HG03135 (cell line): ENCODE results near the gene MED13L.
"Not testable (repeated sequence)": the region's sequence is repeated elsewhere in the genome, so short reads cannot be mapped to it uniquely, and the experiment has no call there.

Experiments
- ATAC-seq: cut with Tn5 transposase; IDR thresholded peaks from one replicate; pipeline ENCODE4 v1.9.1; 2021; ENCODE audit warnings: mild to moderate bottlenecking, moderate library complexity; ENCODE audit not compliant: unreplicated experiment

Gene MED13L

DNA sequence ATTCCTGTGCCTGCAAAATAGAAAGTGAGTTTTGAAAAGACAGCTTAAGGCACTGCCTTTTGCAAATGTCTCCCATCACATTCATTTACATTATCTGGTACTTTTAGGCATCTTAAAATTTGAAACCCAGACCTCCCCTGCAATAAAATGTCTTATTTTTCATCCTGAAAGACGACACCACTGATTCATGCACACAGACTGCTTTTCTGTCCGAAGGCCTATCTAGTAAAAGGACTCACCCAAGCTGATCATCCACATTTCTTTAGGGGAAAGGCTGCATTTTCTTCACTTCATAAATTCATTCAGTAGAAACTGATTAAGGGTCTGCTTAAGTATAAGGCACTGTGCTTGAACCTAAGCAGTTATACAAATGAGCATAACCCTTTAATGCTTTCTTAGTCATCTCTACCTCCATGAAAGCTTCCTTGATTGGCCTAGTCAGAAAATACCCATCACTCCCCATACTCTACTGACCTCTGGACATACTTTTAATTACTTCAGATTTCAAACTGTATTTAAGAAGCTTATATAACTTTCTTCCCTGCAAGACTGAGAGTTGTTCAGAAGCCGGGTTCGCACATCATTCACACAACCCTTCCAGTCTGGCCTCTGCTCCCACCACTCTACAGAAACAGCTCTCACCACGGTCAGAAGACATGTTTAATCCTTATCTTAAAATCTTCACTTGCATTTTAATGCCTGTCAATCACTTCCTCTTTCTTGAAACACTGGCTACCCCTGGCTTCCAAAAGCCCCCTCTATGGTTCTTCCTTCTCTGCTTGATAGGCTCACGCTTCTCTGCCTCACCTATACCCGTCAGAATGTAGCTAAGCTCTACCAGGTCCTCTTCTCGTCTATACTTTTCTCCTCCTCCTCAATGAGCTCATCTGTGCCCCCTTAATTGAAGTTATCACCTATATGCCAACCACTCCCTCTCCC lies 288.6 kb downstream of the MED13L start:
- no peak for ATAC-seq

DNA sequence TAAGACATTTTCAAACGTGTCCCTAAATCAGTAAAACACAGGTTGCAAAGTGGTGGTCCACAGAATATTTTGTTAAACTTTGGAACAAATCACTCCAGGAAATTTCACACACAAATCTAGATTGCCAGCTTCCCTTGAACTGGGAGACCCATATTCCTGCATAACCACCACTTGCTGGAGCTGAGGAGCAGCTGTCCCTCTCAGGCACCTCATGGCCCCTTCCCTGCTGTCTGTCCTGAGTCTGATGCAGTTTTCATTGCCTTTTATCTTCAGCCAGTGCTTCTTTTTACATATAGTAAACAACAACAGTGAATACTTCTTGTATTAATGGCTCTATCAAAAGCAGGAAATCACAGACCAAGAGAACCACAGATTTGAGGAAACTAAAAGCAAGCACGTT lies 289.3 kb downstream of the MED13L start:
- no peak for ATAC-seq

DNA sequence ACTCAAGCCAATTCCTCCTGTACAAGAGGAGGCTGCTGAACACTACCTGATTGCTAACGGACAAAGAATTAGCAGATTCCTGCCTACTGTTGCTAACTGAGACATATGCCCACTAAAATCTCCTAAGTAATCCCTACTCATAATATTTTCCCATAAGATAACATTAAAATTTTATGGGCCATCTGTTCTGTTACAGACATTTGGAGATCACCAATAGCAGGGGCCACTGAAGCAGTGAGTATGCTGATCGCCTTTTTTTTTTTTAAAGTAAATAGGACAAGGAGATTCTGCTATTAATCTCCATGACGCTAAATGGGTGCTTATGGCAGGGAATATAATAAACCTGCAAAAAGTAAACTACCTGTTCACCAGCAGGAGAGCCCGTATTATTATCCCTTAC lies 292.9 kb downstream of the MED13L start:
- no peak for ATAC-seq

DNA sequence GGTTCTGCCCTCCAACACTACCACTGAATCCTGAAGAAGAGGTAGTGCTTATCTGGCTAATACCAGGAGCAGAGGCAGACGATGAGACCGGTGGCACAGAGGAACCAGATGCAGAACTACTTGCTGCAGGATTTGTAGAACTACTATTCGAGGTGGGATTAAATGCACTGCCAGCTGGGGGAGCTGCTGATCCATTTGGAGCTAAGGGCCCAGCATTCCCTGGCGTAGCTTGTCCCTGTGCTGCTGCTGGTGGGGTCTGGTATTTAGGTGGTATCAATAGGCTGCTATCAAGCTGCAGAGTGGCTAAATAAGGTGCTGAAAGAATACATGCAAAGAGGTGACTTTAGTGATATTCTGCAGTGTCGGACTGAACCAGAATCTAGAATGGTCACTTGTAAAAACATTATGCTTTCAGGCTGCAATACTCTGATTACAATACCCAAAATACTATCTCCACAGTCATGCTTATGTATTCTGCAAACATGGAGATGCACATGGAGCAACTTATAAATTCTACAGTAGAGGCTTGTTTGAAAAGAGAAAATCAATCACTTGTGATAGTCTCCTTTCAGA lies 294.2 kb downstream of the MED13L start:
- no peak for ATAC-seq

DNA sequence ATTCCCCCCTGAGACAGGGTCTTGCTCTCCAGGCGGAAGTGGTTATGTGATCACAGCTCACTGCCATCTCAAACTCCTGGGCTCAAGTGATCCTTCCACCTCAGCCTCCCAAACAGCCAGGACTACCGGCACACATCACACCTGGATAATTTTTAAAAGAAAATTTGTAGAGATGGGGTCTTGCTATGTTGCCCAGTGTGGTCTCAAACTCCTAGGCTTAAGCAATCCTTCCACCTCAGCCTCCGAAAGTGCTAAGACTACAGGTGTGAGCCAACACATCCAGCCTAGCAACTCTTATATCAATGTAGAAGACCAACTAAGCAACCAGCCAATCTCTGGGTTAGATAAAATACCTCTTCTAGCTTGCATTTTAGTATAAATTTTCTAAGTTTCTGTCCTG lies 297.2 kb downstream of the MED13L start:
- ATAC-seq: no peak

DNA sequence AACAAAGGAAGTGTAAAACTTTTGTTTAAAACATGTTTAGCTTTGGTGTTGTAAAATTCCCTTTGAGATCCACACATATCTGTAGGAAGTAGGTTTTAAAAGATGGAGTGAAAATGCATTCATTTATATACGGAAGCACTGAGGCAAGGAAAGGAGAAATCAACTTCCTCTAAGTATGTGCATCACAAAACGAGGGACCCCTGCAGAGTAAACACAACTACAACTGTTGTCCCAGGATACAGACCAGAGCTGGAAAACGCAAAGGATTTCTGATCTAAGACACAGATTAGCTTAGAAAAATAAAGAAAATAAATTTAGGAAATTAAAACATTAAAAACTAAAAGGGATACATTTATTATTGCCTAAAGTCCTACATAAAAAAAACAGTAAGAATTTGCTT lies 297.6 kb downstream of the MED13L start:
- ATAC-seq: no peak

DNA sequence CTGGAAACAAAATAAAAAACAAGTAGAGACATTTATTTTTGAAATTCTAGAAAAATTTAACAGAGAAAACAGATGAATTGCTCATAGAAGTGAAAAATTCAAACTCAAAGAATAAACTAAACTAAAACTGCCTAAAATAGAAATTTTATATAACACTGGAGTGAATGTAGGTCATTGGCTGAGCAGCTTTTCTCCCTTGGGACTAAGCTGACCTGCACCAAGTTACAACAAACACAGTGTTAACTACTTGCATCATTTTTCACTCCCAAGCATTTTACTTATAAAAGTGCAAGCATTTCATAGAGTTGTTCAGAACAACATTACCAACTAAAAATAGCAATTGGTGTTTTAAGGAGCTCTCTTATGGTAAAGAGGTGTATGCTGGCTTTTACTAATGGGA lies 298.1 kb downstream of the MED13L start:
- ATAC-seq: no peak

DNA sequence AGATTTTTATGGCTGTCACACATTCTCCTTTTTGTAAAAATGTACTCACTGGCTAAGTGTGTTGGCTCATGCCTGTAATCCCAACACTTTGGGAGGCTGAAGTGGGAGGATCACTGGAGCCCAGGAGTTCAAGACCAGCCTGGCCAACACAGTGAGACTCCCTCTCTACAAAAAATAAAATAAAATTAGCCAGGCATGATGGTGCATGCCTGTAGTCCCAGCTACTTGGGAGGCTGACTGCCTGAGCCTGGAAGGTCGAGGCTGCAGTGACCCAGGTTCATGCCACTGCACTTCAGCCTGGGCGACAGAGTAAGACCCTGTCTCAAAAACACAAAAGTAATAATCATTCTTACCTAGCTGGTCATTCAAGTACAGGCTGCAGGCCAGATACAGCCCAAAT lies 300.7 kb downstream of the MED13L start:
- not testable (repeated sequence) for ATAC-seq

DNA sequence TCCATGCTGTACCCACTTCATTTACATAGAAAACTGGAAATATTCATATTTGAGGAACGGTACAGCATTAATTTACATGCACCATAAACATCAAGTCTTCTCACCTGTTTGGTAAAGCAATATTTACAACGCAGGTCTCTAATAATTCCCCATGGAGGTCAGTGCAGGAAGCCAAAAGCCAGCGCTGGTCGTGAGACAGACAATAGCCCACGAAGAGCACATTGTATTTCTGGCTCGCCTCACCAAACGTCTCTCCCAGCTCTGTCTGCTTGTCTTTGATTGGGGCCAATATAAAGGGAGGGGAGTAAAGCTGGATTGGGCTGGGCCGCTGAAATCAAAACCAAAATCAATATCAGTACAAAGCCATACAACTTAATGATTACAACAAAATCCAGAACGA lies 302.1 kb downstream of the MED13L start:
- no peak for ATAC-seq

DNA sequence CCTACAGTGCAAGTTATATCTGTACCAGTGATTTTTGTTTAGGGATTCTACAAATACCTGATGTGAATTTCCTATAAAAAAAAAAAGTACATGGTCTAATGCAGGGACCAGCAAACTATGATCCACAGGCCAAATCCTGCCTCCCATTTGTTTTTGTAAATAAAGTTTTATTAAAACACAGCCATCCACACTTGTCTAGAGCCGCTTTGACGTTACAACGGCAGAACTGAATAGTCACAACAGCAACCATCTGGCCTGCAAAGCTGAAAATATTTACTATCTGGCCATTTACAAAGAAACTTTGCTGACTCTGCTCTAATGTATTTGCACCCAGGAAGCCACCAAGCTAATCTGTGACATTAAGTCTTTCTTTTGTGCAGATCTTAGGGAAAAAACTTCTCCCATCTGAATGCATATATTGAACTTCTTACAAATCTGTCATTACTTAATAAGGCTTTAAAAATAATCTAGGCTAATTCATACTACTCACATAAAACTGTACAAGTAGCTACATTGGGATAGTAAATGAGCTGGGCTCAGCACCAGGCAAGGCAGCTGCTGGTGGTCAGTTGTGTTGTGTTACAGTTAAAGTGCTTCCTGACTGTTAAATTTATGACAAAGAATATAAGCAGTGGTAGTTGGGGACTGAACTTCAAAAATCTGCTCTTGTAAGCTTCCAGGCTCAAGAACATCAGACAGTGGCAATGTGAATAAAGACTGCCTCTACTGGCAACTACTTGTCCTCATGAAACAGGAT lies 303.3 kb downstream of the MED13L start:
- no peak for ATAC-seq

DNA sequence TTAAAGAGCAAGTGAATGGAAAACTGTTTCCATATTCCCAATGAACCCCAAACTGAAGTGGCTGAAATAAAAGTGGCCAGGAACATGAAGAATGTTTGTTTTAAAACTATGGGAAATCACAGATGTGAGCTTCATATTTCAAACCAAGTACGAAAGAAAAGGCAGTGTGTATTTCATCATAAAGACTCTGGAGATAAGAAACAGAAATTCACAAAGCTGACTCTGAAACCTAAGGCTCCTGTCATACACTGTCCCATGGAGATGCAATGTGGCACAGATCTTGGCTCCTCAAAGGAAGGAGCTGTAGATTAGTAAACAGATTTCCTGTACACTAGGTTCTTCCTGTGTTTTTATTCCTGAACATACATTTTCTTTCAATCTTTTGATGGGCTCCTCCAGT lies 304.4 kb downstream of the MED13L start:
- no peak for ATAC-seq

DNA sequence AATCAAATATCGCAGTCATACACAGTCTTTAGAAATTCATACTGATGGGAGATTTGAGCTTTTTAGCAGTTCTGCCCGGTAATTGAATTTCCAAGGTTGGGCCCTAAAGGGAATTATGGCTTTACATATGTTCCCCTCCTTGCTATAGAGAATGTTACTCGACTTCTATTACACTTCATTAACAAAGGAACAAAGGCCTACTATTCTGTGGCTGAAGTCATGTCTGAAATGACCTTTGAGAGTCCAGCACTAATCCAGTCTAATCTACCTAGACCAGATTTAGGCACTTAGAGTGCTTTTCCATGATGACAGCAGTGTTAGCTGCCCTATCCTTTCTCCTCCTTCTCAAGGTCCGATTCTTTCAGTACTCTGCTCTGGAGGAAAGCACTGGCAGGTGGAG lies 305.3 kb downstream of the MED13L start:
- no peak for ATAC-seq

DNA sequence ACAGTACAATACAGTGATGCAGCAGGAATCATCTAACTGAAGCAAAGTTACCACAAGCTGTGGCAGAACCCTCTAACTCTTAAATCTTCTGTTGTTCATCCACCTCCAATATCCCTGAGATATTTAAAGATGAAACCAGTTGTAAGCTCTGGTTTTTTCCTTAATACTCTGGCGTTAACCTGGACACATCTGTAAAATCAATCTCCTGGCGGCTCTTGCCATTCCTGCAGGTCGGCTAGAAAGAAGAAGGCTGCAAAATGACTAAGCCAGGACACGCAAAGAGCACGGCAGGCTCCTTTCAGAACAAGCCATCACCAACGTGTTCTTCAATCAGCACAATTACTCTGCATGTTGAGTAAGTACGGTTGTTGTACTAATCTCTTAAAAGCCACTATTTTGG lies 309.3 kb downstream of the MED13L start:
- ATAC-seq: no peak

DNA sequence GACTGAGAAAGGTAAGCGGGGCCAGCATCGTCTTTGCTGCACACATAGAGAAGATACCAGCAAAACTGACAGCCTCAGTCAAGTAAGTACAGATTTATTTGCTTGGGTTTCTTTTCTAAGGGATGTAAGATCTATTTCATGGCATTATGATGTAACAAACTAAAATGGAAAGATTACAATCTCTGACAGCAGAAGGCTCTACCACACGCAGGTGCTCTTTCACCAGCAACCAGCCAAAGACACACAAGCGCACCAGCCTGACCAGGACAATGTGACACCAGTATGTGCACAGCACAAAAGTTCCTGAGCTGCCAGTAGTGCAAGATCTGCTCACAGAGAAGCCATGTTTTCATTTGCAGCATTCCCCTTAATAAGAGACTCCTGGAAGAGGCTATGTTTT lies 311.1 kb downstream of the MED13L start:
- ATAC-seq: no peak

DNA sequence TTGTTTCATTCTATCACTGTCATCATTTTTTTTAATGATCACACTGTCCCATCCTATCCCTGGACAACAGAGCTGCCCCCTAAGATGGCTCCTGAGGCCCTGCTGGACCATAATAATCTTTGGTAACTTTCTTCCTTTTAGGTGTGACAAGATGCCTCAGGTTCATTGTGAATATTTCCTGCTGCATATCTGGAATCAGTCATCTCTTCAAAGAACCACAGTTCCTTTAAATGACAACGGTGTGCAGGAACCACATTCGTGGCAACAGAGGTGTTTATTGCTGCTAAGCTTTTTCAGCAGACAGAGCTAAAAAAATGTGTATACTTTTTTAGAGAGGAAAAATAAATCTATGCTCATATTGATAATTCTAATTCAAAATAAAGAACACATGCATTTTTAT lies 312.9 kb downstream of the MED13L start:
- no peak for ATAC-seq

DNA sequence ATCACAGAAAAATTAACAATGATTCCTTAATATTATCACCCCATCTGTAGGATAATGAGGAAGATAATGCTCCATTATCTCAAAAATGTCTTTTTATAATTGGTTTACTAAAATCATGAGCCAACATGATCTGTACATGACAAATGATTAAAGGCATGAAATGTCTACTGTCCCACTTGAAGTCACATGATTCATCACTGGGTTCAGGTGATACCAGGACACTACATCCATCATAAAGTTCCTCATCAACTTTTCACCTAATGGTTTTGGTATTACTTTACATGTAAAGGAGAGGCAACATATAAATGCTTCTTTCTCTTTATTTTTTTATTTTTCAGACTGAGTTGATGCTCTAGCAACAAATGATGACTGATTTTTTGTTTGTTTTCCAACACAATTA lies 313.3 kb downstream of the MED13L start:
- no peak for ATAC-seq

DNA sequence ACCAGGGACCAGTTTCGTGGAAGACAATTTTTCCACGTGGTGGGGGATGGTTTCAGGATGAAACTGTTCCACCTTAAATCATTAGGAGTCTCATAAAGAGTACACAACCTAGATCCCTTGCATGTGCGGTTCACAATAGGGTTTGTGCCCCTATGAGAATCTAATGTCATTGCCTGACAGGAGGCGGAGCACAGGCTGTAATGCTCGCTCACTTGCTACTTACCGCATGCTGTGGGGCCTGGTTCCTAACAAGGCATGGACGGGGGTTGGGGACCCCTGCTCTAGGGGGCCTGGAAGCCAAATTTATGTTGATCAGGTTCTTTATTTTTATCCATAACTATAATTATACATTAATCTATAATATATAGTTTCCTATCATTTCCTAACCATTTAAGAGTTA lies 315.3 kb downstream of the MED13L start:
- no peak for ATAC-seq

DNA sequence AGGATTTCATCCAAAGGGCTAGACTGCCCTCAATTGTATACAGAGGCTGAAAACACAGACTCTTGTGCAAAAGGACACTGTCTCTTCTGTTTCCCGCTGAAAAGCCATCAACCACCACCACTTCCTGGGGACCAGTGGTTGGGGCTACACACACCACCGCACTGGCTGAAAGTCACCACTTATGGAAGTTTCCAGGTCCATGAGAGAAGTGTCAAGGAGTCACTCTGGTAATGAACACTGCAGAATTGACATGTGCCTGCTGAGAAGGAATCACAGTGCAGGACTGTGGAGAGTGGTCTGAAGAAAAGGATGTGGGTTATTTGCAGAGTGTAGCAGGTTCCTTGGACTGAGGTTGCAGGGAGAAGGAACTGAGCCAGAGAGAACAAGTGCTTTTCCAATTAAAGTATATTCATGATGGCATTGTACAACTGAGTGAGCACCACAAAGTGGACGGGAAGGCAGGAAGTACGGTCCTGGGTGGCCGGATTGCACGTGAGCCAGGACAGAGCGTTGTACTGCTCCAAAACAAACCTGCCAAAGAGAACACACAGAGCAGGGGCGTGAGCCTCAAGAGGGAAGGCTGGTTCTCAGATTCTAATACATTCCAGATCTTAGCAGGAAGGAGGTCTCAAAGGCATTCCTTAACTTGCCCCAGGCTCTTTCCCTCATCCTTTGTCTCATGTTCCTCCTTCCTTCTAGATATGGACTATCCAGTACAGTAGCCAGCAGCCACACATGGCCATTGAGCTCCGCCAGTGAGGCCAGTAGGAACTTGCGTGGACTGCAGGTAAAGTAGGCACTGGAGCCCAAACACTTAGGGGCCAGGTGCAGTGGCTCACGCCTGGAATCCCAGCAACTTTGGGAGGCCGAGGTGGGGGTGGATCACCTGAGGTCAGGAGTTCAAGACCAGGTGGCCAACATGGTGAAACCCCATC lies 316.4 kb downstream of the MED13L start:
- ATAC-seq: no peak

DNA sequence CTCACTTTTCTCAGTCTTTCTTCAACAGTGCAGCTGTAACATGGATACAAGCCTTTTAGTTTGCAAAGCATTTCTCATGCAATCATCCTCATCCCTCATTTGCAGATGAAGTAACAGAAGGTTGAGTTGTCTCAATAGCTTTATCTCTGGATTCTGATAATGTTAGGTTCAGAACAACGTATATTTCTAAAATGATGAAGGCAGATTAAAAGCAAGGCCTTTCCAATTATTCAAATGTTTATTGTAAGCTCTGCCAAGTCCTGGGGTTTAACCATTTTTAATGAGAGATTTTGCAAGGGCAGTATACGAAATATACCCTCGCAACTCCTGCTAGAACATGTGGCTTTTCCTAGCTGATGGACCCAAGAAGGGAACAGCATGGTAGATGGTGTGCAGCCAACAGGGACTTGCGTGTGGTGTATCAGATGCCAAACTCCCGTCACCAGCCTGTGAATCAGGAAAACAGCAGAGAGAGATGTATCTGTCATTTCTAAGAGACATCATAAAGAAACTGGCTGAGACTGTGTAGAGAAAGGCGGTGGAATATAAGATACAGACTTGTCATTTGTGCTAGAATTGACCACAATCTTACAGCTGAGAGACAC lies 319.7 kb downstream of the MED13L start:
- ATAC-seq: no peak

DNA sequence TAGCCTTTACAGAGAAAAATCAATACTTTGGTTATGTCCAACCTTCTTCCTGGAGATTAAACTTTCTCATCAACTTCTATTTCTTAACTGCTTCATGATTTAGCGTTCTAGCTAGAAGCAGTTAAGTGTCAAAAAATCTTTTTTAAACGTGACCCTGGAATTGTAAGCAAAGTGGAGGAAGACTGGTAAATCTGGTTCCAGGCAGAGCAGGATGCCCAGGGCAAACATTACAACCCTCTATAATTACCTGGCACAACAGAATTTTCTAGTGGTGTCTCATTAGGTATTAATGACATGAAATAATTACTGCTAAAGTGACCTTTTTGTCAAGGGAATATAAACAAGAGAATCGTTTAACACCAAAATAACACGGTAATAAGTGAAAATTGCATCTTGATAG lies 320.8 kb downstream of the MED13L start:
- no peak for ATAC-seq
